IMR-90 (cell line): Measurements from ENCODE around the gene PRPF40A.
"Not testable (repeated sequence)": the region's sequence is repeated elsewhere in the genome, so short reads cannot be mapped to it uniquely, and the experiment has no call there.

ENCODE experiments used
- BHLHE40 ChIP-seq: fragments of 150-350 bp; IDR thresholded peaks from 2 replicates; pipeline ENCODE4 v1.6.1; 2016; ENCODE audit warnings: mild to moderate bottlenecking, low read depth, low read length
- CEBPB ChIP-seq: IDR thresholded peaks from 2 replicates; pipeline ENCODE4 v1.6.1; 2012; ENCODE audit warnings: low read depth, low read length, improper control_type of control experiment
- CTCF ChIP-seq: conservative IDR thresholded peaks from 2 replicates; pipeline ENCODE4 v1.5.1; 2012; ENCODE audit warnings: mild to moderate bottlenecking, low read depth, low read length, improper control_type of control experiment
- MAZ ChIP-seq: IDR thresholded peaks from 2 replicates; pipeline ENCODE4 v1.6.1; 2012; ENCODE audit warnings: low read depth, mild to moderate bottlenecking, low read length, improper control_type of control experiment, moderate library complexity, borderline replicate concordance
- POLR2A ChIP-seq: IDR thresholded peaks from 2 replicates; pipeline ENCODE4 v1.6.1; 2012; ENCODE audit warnings: mild to moderate bottlenecking, low read depth, low read length

GRCh38 chr2:152739705-152740104, 22.4 kb upstream of the PRPF40A start:
- TF ChIP-seq CEBPB, CTCF, BHLHE40, POLR2A, MAZ: not testable (repeated sequence)
